GM18520 (cell line): ENCODE measurements around the gene PRR29.

ENCODE experiments used
- ATAC-seq: cut with Tn5 transposase; IDR thresholded peaks from one replicate; pipeline ENCODE4 v1.9.1; 2021; ENCODE audit not compliant: unreplicated experiment

PRR29 gene

GRCh38 chr17:63998050-63998720 is at the start of gene PRR29:
TSS of gene PRR29 (plus strand) at chr17:63998351. CDS start at chr17:63998365, 14 bp downstream.
- no peak for ATAC-seq

- no peak for ATAC-seq
These were observed 49.6 kb upstream of the PRR29 start for GRCh38 chr17:63948521-63948920.

GRCh38 chr17:63949576-63950250 is 48.4 kb upstream of the PRR29 start:
- no peak for ATAC-seq

- no peak for ATAC-seq
These were observed 46.9 kb upstream of the PRR29 start for GRCh38 chr17:63950940-63951907.

- no peak for ATAC-seq
These were observed 43.6 kb upstream of the PRR29 start for GRCh38 chr17:63954402-63955063.

- ATAC-seq: no peak
These were observed 42.9 kb upstream of the PRR29 start for GRCh38 chr17:63955232-63955631.

- ATAC-seq: no peak
These were observed 42.4 kb upstream of the PRR29 start for GRCh38 chr17:63955791-63956190.

- ATAC-seq: no peak
These were observed 41.7 kb upstream of the PRR29 start for GRCh38 chr17:63956296-63956920.

- ATAC-seq: no peak
These were observed 38.1 kb upstream of the PRR29 start for GRCh38 chr17:63960006-63960405.

- no peak for ATAC-seq
These were observed 37.7 kb upstream of the PRR29 start for GRCh38 chr17:63960430-63960829.

GRCh38 chr17:63961355-63962212 is 36.6 kb upstream of the PRR29 start:
- no peak for ATAC-seq

- no peak for ATAC-seq
These were observed 35.8 kb upstream of the PRR29 start for GRCh38 chr17:63962298-63962744.

- ATAC-seq: no peak
These were observed 35.0 kb upstream of the PRR29 start for GRCh38 chr17:63963123-63963522.

GRCh38 chr17:63966646-63967264 is 31.4 kb upstream of the PRR29 start:
- ATAC-seq: no peak

- no peak for ATAC-seq
These were observed 30.2 kb upstream of the PRR29 start for GRCh38 chr17:63967953-63968352.

- ATAC-seq: no peak
These were observed 28.9 kb upstream of the PRR29 start for GRCh38 chr17:63969278-63969677.

- no peak for ATAC-seq
These were observed 25.4 kb upstream of the PRR29 start, which contains the start of gene SCN4A for GRCh38 chr17:63972796-63973195. TSS of gene SCN4A (minus strand) at chr17:63972918. CDS start at chr17:63972841, 77 bp downstream.

- ATAC-seq: no peak
These were observed 24.9 kb upstream of the PRR29 start for GRCh38 chr17:63973247-63973646.
